Activated naive CD4-positive, alpha-beta T cell (primary cell): ENCODE results near the gene MAP3K6.

Experiments used
- DNase-seq, 4 experiments: peaks; one replicate each; lab custom pipeline; 2025; lab: John Stamatoyannopoulos, UW

MAP3K6 gene

DNA sequence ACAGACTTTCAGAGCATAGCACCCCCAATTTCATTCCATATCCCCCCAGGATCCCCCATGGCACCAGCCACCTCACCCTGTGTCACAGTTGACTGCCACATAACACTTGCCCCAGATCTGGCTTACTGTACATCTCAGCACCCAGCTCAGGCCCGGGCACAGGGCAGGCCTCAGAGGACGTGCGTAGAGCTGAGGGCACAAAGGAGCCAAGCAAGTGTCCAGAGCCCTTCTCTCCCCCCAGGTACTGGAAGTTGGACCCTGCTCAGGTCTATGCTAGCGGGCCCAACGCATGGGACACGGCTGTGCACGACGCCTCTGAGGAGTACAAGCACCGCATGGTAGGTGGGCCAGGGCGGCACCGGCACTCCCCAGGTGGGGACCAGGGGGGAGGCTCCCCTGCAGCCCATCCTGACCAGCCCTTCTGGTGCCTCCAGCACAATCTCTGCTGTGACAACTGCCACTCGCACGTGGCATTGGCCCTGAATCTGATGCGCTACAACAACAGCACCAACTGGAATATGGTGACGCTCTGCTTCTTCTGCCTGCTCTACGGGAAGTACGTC, 33.0 kb downstream of the MAP3K6 start:
- DNase-seq: no peak

DNA sequence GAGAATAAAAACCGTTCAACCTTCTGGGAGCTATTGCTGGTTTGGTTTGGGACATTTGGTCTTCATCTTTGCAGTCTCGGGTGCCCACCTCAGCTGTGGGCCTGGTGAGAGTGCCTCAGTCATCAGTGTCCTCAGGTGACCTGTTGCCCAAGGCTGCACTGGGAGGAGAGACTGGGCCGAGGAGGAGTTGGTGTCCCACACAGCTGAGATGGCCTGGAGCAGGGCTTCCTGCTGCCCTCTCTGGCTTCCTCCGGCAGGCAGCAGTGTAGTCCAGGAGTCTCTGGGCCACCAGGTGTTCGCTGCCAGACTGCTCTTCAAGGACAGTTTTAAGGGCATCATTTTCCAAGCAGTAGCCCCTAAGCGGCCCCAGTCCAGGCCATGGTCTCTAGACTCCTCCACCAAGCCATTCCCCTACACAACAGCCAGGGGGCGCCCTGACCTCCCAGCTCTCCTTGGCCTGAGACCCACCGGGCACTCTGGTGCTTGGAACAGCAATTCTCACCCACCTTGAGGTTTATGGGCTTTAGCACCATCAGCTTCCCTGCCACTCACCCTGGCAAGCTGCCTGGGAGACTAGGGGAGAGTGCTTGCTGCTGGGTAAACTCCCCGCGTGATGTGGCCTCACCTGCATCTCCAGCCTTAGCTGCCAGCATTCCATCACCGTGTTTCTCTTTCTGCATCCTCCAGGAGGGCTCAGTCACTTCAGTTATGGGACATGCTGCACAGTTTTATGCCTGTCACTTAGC, 34.1 kb downstream of the MAP3K6 start:
- peak in 2 of 4 experiments; percentile 39 to 53 for DNase-seq

DNA sequence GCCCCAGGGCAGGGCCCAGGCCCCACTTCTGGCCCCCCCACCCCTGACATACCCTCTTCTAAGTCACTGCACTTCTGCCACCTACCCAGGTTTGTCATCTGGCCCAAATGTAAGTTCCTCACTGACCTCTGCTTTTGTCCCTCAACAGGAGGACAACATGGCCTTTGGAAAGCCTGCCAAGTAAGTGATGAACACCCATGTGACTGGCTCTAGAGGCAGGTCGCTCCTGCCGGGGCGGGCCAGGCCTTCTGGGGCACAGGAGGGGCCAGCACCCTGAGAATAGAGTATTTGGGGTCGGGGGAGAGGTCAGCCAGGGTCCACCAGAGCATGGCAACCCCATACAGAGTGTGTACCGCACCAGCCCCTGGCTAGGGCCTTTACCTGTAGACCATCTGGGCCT, 34.8 kb downstream of the MAP3K6 start:
- no peak for DNase-seq

DNA sequence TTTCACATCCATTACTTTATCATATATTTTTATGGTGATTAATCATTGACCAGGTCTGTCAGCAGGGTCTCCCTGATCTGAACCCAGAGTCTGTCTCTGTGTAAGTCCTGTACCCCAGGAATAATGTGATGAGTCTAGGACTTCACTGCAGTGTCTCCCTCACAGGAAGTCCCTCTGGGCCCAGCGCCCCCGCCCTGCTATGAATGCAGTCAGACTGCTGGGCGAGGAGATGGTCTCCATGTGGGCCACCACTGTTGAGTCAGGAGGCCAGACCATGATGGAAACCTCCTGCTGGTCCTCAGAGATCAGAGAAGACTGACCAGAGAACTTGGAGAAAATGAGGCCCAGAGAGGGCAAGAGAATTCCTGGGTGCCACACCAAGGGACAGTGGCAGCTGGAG, 35.3 kb downstream of the MAP3K6 start:
- DNase-seq: no peak

GRCh38 chr1:27330786-27331185, 36.0 kb downstream of the MAP3K6 start:
- DNase-seq: no peak

- no peak for DNase-seq
Measured at GRCh38 chr1:27327964-27328363, 38.8 kb downstream of the MAP3K6 start.

DNA sequence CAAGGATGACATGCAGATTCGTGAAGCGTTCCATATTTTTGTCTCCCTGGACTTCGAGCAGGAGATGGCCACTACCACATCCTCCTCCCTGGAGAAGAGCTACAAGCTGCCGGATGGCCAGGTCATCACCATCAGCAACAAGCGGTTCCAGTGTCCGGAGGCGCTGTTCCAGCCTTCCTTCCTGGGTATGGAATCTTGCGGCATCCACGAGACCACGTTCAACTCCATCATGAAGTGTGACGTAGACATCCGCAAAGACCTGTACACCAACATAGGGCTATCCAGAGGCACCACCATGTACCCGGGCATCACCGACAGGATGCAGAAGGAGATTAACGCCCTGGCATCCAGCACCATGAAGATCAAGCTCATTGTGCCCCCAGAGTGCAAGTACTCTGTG, 41.5 kb downstream of the MAP3K6 start:
- DNase-seq: no peak

DNA sequence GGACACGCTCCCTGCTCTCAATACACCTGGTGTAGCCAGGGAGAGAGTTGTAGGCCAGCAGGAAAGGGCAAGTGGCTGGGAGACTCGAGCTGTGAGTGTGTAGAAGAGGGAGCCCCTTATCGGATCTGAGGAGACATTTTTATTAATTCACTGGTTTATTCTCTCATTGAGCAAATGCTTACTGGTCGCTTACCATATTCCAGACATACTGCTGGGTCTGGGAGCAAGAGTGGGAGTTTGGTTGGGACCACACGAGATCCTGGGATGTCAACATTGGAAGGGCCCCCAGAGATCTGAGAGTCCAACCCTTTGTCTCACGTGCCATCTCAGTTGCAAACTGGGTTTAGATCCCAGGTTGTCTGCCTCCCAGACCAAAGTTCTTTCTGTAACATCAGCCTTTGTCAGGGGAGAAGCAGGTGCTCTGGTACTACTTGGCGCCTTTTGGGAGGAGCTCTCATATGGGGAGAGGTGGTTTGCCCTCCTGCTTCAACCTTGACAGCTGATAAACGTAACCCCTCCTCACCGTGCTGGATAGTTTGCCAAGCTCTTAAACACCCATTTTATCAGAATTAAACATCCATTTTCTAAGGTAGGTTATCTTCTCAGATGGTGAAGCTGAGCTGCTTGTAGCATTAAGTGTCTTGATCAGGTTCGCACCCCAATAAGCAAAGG, 44.1 kb downstream of the MAP3K6 start:
- no peak for DNase-seq

- peak; percentile 95 to 98 (median 96) for DNase-seq
Measured at GRCh38 chr1:27321813-27322568, 44.8 kb downstream of the MAP3K6 start, which contains the start of gene TMEM222. Gene TMEM222 (plus strand): TSS chr1:27322163. CDS start chr1:27322198, 35 bp downstream.

DNA sequence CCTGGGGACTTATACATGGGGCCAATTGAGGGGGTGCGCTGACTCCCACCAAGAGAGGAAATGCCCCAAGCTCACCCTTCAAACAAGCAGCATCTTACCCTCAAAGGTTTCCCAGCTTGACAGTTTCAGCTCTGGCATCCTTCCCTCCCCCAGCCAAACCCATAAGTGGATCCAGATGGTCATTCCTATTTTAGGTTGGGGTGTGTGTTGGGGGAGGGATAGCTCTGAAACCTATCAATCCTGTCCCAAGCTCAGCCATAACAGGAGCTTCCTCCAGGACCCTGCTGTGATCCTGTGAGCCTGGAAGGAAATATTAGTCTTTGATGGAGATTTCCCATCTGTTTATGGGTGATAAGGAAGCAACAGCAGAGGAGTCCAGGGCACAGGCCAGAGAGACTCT, 48.2 kb downstream of the MAP3K6 start:
- no peak for DNase-seq

GRCh38 chr1:27318136-27318535, 48.6 kb downstream of the MAP3K6 start:
- DNase-seq: no peak

- DNase-seq: no peak
Measured at GRCh38 chr1:27316860-27317259, 49.9 kb downstream of the MAP3K6 start.

DNA sequence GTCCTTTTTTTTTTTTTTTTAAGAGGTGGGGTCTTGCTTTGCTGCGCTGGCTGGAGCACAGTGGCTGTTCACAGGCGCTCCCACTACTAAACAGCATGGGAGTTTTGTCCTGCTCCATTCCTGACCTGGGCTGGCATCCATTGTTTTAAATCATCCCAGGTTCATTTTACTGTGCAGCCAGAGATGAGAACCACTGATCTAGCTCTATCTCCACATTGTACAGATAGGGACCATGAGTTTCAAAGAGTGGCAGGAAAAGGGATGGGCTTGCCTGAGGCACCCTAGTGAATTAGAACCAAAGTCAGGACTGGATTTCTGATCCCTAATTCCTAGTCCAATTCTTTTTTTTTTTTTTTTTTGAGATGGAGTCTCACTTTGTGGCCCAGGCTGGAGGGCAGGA, 52.0 kb downstream of the MAP3K6 start:
- DNase-seq: no peak

GRCh38 chr1:27314169-27314568, 52.6 kb downstream of the MAP3K6 start:
- no peak for DNase-seq

- no peak for DNase-seq
Measured at GRCh38 chr1:27307874-27308598, 58.7 kb downstream of the MAP3K6 start.

DNA sequence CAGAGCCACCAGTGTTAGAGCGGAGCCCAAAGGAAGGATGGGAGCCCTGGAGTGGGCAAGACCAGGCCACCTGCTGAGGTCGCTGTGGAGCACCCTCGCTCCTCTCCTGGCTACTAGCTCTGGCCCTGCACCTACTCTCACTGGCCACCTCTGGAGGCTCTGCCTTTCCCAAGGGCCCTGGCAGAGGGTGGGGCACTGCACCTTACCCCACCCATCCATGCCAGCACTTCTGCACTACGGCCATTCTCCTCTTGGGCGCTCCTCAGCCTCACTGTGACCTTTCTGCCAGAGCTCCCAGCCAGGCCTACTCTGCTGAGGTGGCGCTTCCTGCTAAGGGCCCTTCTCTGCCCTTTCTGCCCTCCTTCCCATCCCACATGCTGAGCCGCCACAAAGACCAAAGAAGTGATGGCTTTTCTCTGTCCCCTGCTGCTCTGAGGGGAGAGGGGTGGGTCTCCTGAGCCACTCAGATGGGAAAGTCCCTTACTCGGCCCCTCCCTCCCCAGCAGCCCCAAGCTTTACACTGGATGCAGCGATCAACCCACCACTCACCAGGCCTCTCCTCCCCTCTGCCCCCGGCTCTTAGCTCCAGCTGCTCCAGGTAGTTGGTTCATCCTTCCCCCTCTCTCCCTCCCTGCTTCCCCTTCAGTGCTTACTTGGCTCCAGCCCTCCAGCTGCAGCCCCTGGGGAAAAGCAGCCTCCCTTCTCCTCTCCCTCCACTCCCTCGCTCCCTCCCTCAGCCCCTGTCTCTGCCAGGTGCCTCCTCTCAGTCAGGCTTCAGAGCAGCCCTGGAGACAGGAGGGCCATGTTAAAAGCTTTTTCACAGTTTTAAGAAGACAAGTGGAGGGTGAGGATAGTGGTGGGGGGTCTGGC, 59.6 kb downstream of the MAP3K6 start:
- no peak for DNase-seq

DNA sequence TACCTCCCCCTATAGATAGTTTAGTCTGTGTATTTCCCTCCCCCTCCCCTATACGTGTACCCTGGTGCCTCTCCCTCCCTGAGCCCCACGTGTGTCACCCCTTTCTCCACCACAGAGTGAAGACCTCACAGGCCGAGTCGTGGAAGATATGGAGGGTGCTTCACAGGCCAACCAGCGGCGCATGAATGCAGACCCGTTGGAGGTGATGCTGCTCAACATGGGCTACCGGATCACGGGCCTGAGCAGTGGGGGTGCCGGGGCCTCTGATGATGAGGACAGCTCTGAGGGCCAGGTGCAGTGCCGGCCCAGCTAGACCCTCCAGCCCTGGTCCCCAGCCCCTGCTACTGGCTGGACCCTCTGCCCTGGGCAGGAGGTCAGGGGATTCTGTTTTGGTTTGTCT, 60.7 kb downstream of the MAP3K6 start:
- no peak for DNase-seq
